ENCODE data around the gene TMEM178B.

DNA sequence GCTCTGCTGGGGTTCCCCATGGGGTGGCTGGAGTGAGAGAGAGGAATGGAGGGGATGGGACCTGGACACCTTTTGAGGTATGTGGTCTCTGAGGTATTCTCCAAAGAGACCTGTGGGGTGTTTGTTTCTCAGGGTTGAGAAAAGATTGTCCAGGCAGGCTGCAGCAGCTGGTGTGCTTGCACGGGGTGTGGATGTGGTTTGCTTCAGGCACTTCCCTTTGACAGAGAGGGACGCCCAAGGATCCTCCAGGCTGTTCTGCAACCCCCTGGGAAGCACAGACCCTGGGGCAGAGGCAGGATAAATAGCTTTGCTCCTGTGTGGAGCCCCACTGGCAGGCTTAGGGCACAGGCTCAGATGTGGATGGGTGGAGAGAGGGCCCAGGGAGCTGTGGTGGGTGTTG is 362.3 kb downstream of the TMEM178B start:
- TF ChIP-seq FOXC1 (CRISPR knock-in tag; IDR thresholded peaks at IDR 0.05; ENCODE audit: borderline replicate concordance), result no peak
- no peak for TF ChIP-seq MXI1 (IDR thresholded peaks at IDR 0.05; ENCODE audit: borderline replicate concordance, low read depth, low read length)
- TF ChIP-seq, protein P1, sequence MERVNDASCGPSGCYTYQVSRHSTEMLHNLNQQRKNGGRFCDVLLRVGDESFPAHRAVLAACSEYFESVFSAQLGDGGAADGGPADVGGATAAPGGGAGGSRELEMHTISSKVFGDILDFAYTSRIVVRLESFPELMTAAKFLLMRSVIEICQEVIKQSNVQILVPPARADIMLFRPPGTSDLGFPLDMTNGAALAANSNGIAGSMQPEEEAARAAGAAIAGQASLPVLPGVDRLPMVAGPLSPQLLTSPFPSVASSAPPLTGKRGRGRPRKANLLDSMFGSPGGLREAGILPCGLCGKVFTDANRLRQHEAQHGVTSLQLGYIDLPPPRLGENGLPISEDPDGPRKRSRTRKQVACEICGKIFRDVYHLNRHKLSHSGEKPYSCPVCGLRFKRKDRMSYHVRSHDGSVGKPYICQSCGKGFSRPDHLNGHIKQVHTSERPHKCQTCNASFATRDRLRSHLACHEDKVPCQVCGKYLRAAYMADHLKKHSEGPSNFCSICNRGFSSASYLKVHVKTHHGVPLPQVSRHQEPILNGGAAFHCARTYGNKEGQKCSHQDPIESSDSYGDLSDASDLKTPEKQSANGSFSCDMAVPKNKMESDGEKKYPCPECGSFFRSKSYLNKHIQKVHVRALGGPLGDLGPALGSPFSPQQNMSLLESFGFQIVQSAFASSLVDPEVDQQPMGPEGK (CRISPR knock-in tag; IDR thresholded peaks at IDR 0.05), result no peak
- no peak for TF ChIP-seq XBP1 (CRISPR knock-in tag; IDR thresholded peaks at IDR 0.05)
- TF ChIP-seq, protein P2, sequence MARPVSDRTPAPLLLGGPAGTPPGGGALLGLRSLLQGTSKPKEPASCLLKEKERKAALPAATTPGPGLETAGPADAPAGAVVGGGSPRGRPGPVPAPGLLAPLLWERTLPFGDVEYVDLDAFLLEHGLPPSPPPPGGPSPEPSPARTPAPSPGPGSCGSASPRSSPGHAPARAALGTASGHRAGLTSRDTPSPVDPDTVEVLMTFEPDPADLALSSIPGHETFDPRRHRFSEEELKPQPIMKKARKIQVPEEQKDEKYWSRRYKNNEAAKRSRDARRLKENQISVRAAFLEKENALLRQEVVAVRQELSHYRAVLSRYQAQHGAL (CRISPR knock-in tag; IDR thresholded peaks at IDR 0.05; ENCODE audit: not compliant biosample characterization), result no peak
- TF ChIP-seq EP300 (IDR thresholded peaks at IDR 0.05; ENCODE audit: low read depth in 2 of 2, low read length in 2 of 2), result no peak
- no peak for TF ChIP-seq EP300 (CRISPR knock-in tag; IDR thresholded peaks at IDR 0.05; ENCODE audit: borderline replicate concordance)
- TF ChIP-seq KLF6 (CRISPR knock-in tag; IDR thresholded peaks at IDR 0.05), result no peak
- TF ChIP-seq, protein P3, sequence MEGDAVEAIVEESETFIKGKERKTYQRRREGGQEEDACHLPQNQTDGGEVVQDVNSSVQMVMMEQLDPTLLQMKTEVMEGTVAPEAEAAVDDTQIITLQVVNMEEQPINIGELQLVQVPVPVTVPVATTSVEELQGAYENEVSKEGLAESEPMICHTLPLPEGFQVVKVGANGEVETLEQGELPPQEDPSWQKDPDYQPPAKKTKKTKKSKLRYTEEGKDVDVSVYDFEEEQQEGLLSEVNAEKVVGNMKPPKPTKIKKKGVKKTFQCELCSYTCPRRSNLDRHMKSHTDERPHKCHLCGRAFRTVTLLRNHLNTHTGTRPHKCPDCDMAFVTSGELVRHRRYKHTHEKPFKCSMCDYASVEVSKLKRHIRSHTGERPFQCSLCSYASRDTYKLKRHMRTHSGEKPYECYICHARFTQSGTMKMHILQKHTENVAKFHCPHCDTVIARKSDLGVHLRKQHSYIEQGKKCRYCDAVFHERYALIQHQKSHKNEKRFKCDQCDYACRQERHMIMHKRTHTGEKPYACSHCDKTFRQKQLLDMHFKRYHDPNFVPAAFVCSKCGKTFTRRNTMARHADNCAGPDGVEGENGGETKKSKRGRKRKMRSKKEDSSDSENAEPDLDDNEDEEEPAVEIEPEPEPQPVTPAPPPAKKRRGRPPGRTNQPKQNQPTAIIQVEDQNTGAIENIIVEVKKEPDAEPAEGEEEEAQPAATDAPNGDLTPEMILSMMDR (CRISPR knock-in tag; IDR thresholded peaks at IDR 0.05), result no peak

Data from HepG2 (cell line).